ENCODE results near the gene LRRC8E.

Gene LRRC8E

GRCh38 chr19:7863157-7863970 lies 24.9 kb upstream of the LRRC8E start:
- H2AFZ ChIP-seq (ENCODE audit: low read depth): no peak overlapping the region
- no peak for TF ChIP-seq CTCF (conservative IDR thresholded peaks at IDR 0.05; ENCODE audit: low read depth, low read length)

GRCh38 chr19:7863971-7864689 lies 24.2 kb upstream of the LRRC8E start:
- Histone ChIP-seq H3K36me3 (ENCODE audit: insufficient read depth) (no peaks in the 10 kb centered on the region), H3K27ac (no peak overlapping the region), H3K79me2 (ENCODE audit: insufficient read depth, low read depth) (no peaks in the 10 kb centered on the region), H3K27me3 (ENCODE audit: insufficient read depth, low read depth) (no peaks in the 10 kb centered on the region; the same call in 1 of the 2 replicates), H3K9ac (no peak overlapping the region), H3K4me3 (IDR thresholded peaks at IDR 0.05; ENCODE audit: insufficient read depth, low read depth, low read length) (no peak overlapping the region), H4K20me1 (ENCODE audit: insufficient read depth) (no peaks in the 10 kb centered on the region), H3K4me2 (no peak overlapping the region), H2AFZ (ENCODE audit: low read depth) (no peak overlapping the region), H3K4me1 (ENCODE audit: low read depth, poor library complexity, severe bottlenecking) (peaks cover 13% of the 10 kb centered on the region)
- TF ChIP-seq CTCF (conservative IDR thresholded peaks at IDR 0.05; ENCODE audit: low read depth, low read length): no peak

More at GRCh38 chr19:7863157-7863970, 24.9 kb upstream of the LRRC8E start:
- no peak overlapping the region for H3K4me2 ChIP-seq
- peaks cover 12% of the 10 kb centered on the region for H3K4me1 ChIP-seq (ENCODE audit: low read depth, poor library complexity, severe bottlenecking)
- H3K9ac ChIP-seq: no peak overlapping the region
- no peak overlapping the region for H3K27ac ChIP-seq
- no peak overlapping the region for H3K4me3 ChIP-seq (IDR thresholded peaks at IDR 0.05; ENCODE audit: insufficient read depth, low read depth, low read length)
- H3K79me2 ChIP-seq (ENCODE audit: insufficient read depth, low read depth): no peaks in the 10 kb centered on the region
- H3K36me3 ChIP-seq (ENCODE audit: insufficient read depth): no peaks in the 10 kb centered on the region
- H4K20me1 ChIP-seq (ENCODE audit: insufficient read depth): no peaks in the 10 kb centered on the region
- no peaks in the 10 kb centered on the region; the same call in 1 of the 2 replicates for H3K27me3 ChIP-seq (ENCODE audit: insufficient read depth, low read depth)

- H3K27ac ChIP-seq: no peak overlapping the region
- H3K4me3 ChIP-seq (IDR thresholded peaks at IDR 0.05; ENCODE audit: insufficient read depth, low read depth, low read length): no peak overlapping the region
- no peak overlapping the region for H2AFZ ChIP-seq (ENCODE audit: low read depth)
- no peaks in the 10 kb centered on the region for H4K20me1 ChIP-seq (ENCODE audit: insufficient read depth)
- no peak overlapping the region for H3K9ac ChIP-seq
- H3K79me2 ChIP-seq (ENCODE audit: insufficient read depth, low read depth): no peaks in the 10 kb centered on the region
- H3K36me3 ChIP-seq (ENCODE audit: insufficient read depth): no peaks in the 10 kb centered on the region
- no peaks in the 10 kb centered on the region; the same call in 1 of the 2 replicates for H3K27me3 ChIP-seq (ENCODE audit: insufficient read depth, low read depth)
- no peak overlapping the region for H3K4me2 ChIP-seq
- no peak for TF ChIP-seq CTCF (conservative IDR thresholded peaks at IDR 0.05; ENCODE audit: low read depth, low read length)
- peaks cover 13% of the 10 kb centered on the region for H3K4me1 ChIP-seq (ENCODE audit: low read depth, poor library complexity, severe bottlenecking)
Observed at GRCh38 chr19:7864690-7865074, 23.6 kb upstream of the LRRC8E start.

GRCh38 chr19:7865262-7865911 lies 22.9 kb upstream of the LRRC8E start:
- TF ChIP-seq CTCF (conservative IDR thresholded peaks at IDR 0.05; ENCODE audit: low read depth, low read length): no peak
- no peak overlapping the region for H3K9ac ChIP-seq
- H3K27ac ChIP-seq: no peak overlapping the region
- no peaks in the 10 kb centered on the region for H4K20me1 ChIP-seq (ENCODE audit: insufficient read depth)
- H3K27me3 ChIP-seq (ENCODE audit: insufficient read depth, low read depth): no peaks in the 10 kb centered on the region; the same call in 1 of the 2 replicates
- no peaks in the 10 kb centered on the region for H3K79me2 ChIP-seq (ENCODE audit: insufficient read depth, low read depth)
- H3K4me1 ChIP-seq (ENCODE audit: low read depth, poor library complexity, severe bottlenecking): peaks cover 13% of the 10 kb centered on the region
- H3K4me3 ChIP-seq (IDR thresholded peaks at IDR 0.05; ENCODE audit: insufficient read depth, low read depth, low read length): no peak overlapping the region
- no peaks in the 10 kb centered on the region for H3K36me3 ChIP-seq (ENCODE audit: insufficient read depth)
- no peak overlapping the region for H2AFZ ChIP-seq (ENCODE audit: low read depth)
- H3K4me2 ChIP-seq: peak overlapping the region; percentile 29; the same call in 1 of the 2 replicates

All from KMS-11 (cell line).